Coronary artery (tissue), 2 donors: Measurements from ENCODE around the gene MAML3.

Source experiments
- DNase-seq: peaks from one replicate; pipeline ENCODE4 v3.0.0-alpha.2; 2017; ENCODE audit warnings: low spot score
- H3K27ac ChIP-seq, 2 donors: fragments of 200-600 bp; sonication (generic); one replicate each; pipeline ENCODE4 v1.5.1; 2016 to 2019
- H3K4me3 ChIP-seq: fragments of 200-600 bp; sonication (generic); 2 replicates; pipeline ENCODE4 v1.5.1; 2016; ENCODE audit warnings: mild to moderate bottlenecking, moderate library complexity
- CTCF ChIP-seq: fragments of 200-600 bp; sonication (generic); IDR thresholded peaks from one replicate; pipeline ENCODE4 v1.5.1; 2019; ENCODE audit warnings: antibody characterized with exemption

MAML3 gene

GRCh38 chr4:139910106-139910505, 243.9 kb downstream of the MAML3 start:
- no peak for DNase-seq
- no peak for TF ChIP-seq CTCF
- Histone ChIP-seq H3K4me3 (no peak overlapping the region), H3K27ac (no peak overlapping the region)

- DNase-seq: no peak
- Histone ChIP-seq H3K4me3 (no peak overlapping the region), H3K27ac (no peak overlapping the region)
- TF ChIP-seq CTCF: no peak
Observed at GRCh38 chr4:139908636-139909437, 245.1 kb downstream of the MAML3 start.

- DNase-seq: no peak
- no peak for TF ChIP-seq CTCF
- no peak overlapping the region for H3K27ac ChIP-seq
- no peak overlapping the region for H3K4me3 ChIP-seq
Observed at GRCh38 chr4:139907001-139907809, 246.8 kb downstream of the MAML3 start.

GRCh38 chr4:139905489-139905888, 248.5 kb downstream of the MAML3 start:
- no peak for DNase-seq
- Histone ChIP-seq H3K27ac (no peak overlapping the region), H3K4me3 (no peak overlapping the region)
- TF ChIP-seq CTCF: no peak

- no peak for DNase-seq
- no peak for TF ChIP-seq CTCF
- Histone ChIP-seq H3K4me3 (no peak overlapping the region), H3K27ac (no peak overlapping the region)
Observed at GRCh38 chr4:139904406-139904805, 249.6 kb downstream of the MAML3 start.

GRCh38 chr4:139903845-139904244, 250.1 kb downstream of the MAML3 start:
- DNase-seq: no peak
- H3K27ac ChIP-seq: no peak overlapping the region
- no peak for TF ChIP-seq CTCF

More at GRCh38 chr4:139903845-139904244, 250.1 kb downstream of the MAML3 start:
- no peak overlapping the region for H3K4me3 ChIP-seq
